Cardiac muscle cell (in vitro differentiated cells and primary cell): Measurements from ENCODE around the gene SHC3. TPM values are rescaled to one million over a fixed set of nuclear protein-coding genes. Genes with fewer than 3 reads are reported as not detected.

Experiments
- DNase-seq, 2 donors: peaks; one replicate each; pipeline versions ENCODE4 v3.0.0 to v3.0.0-alpha.2; 2010 to 2017; ENCODE audit warnings: low read depth in 1 of 2, low spot score in 1 of 2
- H3K27ac ChIP-seq: fragments of 200-600 bp; sonication (generic); 2 replicates; pipeline ENCODE4 v1.5.1; 2016
- H3K27me3 ChIP-seq: fragments of 200-600 bp; sonication (generic); 2 replicates; pipeline ENCODE4 v1.6.0; 2016; ENCODE audit warnings: control low read depth
- H3K36me3 ChIP-seq: fragments of 200-600 bp; sonication (generic); 2 replicates; pipeline ENCODE4 v1.5.1; 2016; ENCODE audit warnings: control low read depth
- H3K4me1 ChIP-seq: fragments of 200-600 bp; sonication (generic); 2 replicates; pipeline ENCODE4 v1.8.1; 2017; ENCODE audit warnings: low read depth, mild to moderate bottlenecking, mixed run types
- H3K4me3 ChIP-seq: fragments of 200-600 bp; sonication (generic); 2 replicates; pipeline ENCODE4 v1.5.1; 2016; ENCODE audit warnings: mild to moderate bottlenecking
- H3K9me3 ChIP-seq: fragments of 200-600 bp; sonication (generic); 2 replicates; pipeline ENCODE4 v1.5.1; 2017; ENCODE audit warnings: low read depth, mild to moderate bottlenecking, control low read depth
- polyA plus RNA-seq: library from polyadenylated mRNA; unstranded; fragments of >200 nt; fragmentation: Nextera tagmentation; extraction: Ambion mirVana; gene quantifications from 2 replicates; pipeline ENCODE4 v1.2.1, GENCODE V29; 2016
- total RNA-seq: library from RNA; depleted of rRNA; stranded (reverse); fragments of >200 nt; gene quantifications from 2 replicates; pipeline ENCODE4 v1.2.3, GENCODE V29; 2016
- TF ChIP-seq, protein P1 (sequence below): IDR thresholded peaks from 2 replicates; pipeline ENCODE4 v1.5.1; 2012; ENCODE audit warnings: low read depth, mild to moderate bottlenecking, low read length

SHC3 gene
- total and polyA plus RNA-seq, 2 experiments from 2014 or later = 0.27 to 0.34 TPM

DNA sequence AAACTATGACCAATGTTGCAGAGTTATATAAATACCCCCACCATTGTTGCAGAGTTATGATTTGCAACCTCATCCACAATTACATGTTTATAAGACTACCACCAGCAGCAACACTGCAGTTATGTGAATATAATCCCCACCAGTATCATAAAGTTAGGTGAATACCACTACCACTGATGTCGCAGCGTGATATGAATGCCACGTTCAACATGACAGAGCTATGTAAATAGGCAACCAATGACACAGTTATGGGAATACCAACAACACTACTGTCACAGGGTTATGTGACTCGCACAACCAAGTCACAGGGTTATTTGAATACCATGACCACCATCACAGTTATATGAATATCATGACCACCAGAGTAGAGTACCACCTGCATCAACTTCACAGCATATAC, 63.9 kb downstream of the SHC3 start:
- Histone ChIP-seq H3K27ac (no peak overlapping the region), H3K27me3 (no peaks in the 10 kb centered on the region), H3K4me3 (no peak overlapping the region), H3K9me3 (no peaks in the 10 kb centered on the region), H3K36me3 (no peaks in the 10 kb centered on the region), H3K4me1 (no peaks in the 10 kb centered on the region)
- TF ChIP-seq, protein P1, sequence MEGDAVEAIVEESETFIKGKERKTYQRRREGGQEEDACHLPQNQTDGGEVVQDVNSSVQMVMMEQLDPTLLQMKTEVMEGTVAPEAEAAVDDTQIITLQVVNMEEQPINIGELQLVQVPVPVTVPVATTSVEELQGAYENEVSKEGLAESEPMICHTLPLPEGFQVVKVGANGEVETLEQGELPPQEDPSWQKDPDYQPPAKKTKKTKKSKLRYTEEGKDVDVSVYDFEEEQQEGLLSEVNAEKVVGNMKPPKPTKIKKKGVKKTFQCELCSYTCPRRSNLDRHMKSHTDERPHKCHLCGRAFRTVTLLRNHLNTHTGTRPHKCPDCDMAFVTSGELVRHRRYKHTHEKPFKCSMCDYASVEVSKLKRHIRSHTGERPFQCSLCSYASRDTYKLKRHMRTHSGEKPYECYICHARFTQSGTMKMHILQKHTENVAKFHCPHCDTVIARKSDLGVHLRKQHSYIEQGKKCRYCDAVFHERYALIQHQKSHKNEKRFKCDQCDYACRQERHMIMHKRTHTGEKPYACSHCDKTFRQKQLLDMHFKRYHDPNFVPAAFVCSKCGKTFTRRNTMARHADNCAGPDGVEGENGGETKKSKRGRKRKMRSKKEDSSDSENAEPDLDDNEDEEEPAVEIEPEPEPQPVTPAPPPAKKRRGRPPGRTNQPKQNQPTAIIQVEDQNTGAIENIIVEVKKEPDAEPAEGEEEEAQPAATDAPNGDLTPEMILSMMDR = no peak
- DNase-seq = no peak

DNA sequence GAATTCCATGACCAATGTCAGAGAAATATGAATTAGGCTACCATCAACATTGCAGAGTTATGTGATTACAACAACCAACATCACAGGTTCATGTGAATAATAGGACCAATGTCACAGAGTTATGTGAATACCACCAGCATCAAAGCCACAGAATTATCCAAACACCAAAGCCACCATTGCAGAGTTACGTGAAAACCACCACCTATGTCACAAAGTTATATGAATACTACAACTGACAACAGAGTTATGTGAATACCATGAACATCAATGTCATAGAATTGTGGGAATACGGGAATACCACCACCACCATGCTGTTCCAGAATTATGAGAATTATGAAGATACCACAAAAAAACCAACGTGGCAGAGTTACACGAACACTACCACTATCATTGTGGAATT, 64.8 kb downstream of the SHC3 start:
- Histone ChIP-seq H3K27me3 (no peaks in the 10 kb centered on the region), H3K4me3 (no peak overlapping the region), H3K36me3 (no peaks in the 10 kb centered on the region), H3K9me3 (no peaks in the 10 kb centered on the region), H3K4me1 (no peaks in the 10 kb centered on the region), H3K27ac (no peak overlapping the region)
- DNase-seq = no peak
- TF ChIP-seq, protein P1 = no peak

DNA sequence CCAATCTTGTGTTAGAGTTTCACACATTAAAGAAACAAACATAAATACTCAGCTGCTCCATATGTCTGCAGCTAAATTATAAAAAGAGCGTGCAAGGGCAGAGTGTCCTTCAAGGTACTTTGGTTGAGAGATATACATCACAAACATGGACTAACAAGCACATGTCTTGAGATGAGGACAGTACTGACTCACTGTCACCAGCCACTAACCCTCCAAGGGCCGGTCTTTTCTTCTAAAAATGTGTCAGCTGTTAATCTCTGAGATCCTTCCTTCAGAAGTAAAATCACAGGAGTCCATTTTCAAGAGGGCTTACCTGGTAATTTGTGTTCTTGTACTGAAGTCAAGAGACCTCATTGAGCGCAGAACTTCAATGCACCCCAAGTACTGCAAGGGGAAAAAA, 66.4 kb downstream of the SHC3 start:
- H3K9me3 ChIP-seq = no peaks in the 10 kb centered on the region
- TF ChIP-seq, protein P1 = no peak
- DNase-seq = no peak
- no peak overlapping the region for H3K4me3 ChIP-seq
- no peaks in the 10 kb centered on the region for H3K4me1 ChIP-seq
- no peaks in the 10 kb centered on the region for H3K36me3 ChIP-seq
- no peak overlapping the region for H3K27ac ChIP-seq
- H3K27me3 ChIP-seq = no peaks in the 10 kb centered on the region

DNA sequence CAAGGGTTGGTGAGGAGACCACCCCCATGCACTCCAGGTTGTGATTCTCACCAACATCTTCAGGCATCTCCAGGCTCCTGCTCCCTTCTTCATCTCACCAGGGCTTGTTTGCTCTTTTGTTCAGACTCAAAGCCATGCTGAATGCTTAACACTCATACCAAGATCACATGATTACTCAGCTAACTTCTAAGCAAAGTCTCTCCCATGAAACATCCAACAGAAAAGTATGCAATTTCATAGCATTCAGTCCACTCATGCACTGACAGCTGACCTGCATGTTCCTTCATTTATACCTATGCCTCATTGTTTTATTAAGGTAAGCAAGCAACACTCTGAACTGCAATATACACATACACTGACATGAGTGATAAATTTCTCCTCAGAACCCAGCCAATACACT, 69.0 kb downstream of the SHC3 start:
- Histone ChIP-seq H3K27me3 (no peaks in the 10 kb centered on the region), H3K9me3 (no peaks in the 10 kb centered on the region), H3K36me3 (no peaks in the 10 kb centered on the region), H3K27ac (no peak overlapping the region), H3K4me3 (no peak overlapping the region), H3K4me1 (no peaks in the 10 kb centered on the region)
- TF ChIP-seq, protein P1 = no peak
- no peak for DNase-seq

DNA sequence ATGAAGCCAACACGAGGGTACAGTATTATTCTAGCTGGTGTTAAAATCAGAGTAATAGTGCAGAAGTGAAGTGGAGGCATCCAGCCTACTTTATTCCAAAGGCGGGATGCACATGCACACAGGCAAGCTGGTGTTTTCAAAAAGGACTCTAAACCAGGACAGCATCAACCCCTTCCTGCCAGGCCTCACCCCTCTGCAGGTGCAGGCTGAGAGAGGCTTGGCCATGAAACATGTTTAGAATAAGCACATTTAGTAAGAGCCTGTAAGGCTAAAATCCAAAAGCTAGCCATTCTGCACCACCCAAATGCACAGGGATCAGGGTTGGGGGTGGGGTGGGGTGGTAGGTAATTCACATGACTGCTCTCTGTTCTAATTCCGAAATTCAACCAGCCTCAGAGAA, 71.2 kb downstream of the SHC3 start:
- Histone ChIP-seq H3K27ac (no peak overlapping the region), H3K36me3 (no peaks in the 10 kb centered on the region), H3K27me3 (no peaks in the 10 kb centered on the region), H3K9me3 (no peaks in the 10 kb centered on the region), H3K4me1 (no peaks in the 10 kb centered on the region), H3K4me3 (no peak overlapping the region)
- no peak for DNase-seq
- TF ChIP-seq, protein P1 = no peak

DNA sequence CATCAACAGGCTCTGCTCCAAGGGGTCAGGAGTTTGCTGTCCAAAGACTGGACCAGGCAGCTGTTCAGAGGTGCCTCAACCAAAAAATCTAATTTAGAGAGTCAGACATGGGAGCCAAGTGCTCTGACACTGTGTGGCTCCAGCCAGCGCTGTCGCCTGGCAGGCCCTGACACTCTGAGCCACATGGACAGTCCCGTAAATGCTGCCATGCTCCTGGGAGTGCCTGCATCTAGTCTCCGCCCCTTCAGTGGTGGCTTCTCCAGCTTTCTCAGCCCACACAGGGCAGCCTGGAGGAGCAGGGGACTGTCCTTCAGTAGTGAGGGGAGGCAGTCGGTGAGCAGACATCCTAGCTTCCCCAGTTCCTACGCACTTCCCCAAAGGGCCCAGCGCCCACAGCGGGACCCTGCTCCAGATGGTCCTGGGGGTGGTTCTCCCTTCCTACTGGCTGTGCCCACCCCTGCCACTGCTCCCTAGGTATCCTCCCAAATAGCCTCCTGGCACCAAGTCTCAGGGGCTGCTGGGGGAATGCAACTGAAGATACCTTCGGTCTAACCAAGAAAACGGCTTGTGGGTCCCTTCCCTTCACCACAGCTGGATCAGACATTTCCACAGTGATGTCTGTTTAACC, 72.3 kb downstream of the SHC3 start:
- no peak overlapping the region for H3K27ac ChIP-seq
- H3K4me1 ChIP-seq = no peaks in the 10 kb centered on the region
- H3K36me3 ChIP-seq = no peaks in the 10 kb centered on the region
- TF ChIP-seq, protein P1 = no peak
- DNase-seq = no peak
- H3K4me3 ChIP-seq = no peak overlapping the region
- H3K9me3 ChIP-seq = no peaks in the 10 kb centered on the region
- H3K27me3 ChIP-seq = no peaks in the 10 kb centered on the region
